Measurements from ENCODE around the gene ADORA2B.

GRCh38 chr17:15908378-15908777 lies 36.6 kb upstream of the ADORA2B start:
- TF ChIP-seq POLR2AphosphoS5 (IDR thresholded peaks at IDR 0.05), result no peak
- no peak for TF ChIP-seq EP300 (IDR thresholded peaks at IDR 0.05)
- no peak for TF ChIP-seq POLR2A (IDR thresholded peaks at IDR 0.05)
